SW 1271 (cell line): Measurements from ENCODE around the gene HS3ST2.
"Not testable (repeated sequence)": the region's sequence is repeated elsewhere in the genome, so short reads cannot be mapped to it uniquely, and the experiment has no call there.

Experiments
- DNase-seq, 2 experiments: peaks; one replicate each; lab custom pipeline; 2025; lab: John Stamatoyannopoulos, UW

HS3ST2 gene

GRCh38 chr16:22934786-22935185 lies 120.8 kb downstream of the HS3ST2 start:
- no peak for DNase-seq

GRCh38 chr16:22937169-22937568 lies 123.2 kb downstream of the HS3ST2 start:
- DNase-seq: no peak

- no peak for DNase-seq
These were observed 124.7 kb downstream of the HS3ST2 start for GRCh38 chr16:22938647-22939046.

- not testable (repeated sequence) for DNase-seq
These were observed 125.9 kb downstream of the HS3ST2 start for GRCh38 chr16:22939744-22940363.

GRCh38 chr16:22941970-22942501 lies 128.1 kb downstream of the HS3ST2 start:
- DNase-seq: no peak

GRCh38 chr16:22942811-22943210 lies 128.8 kb downstream of the HS3ST2 start:
- no peak for DNase-seq

- DNase-seq: no peak
These were observed 131.4 kb downstream of the HS3ST2 start for GRCh38 chr16:22945361-22945760.

GRCh38 chr16:22946433-22946832 lies 132.5 kb downstream of the HS3ST2 start:
- DNase-seq: no peak

- DNase-seq: no peak
These were observed 134.2 kb downstream of the HS3ST2 start for GRCh38 chr16:22948058-22948602.

GRCh38 chr16:22948603-22949368 lies 134.8 kb downstream of the HS3ST2 start:
- peak in 1 of 2 experiments; percentile 33 for DNase-seq

- no peak for DNase-seq
These were observed 141.6 kb downstream of the HS3ST2 start for GRCh38 chr16:22955461-22956070.

- DNase-seq: no peak
These were observed 147.2 kb downstream of the HS3ST2 start for GRCh38 chr16:22961206-22961605.

GRCh38 chr16:22962905-22963304 lies 148.9 kb downstream of the HS3ST2 start:
- no peak for DNase-seq
